WI38 (cell line): ENCODE data around the gene CDH2.

ENCODE experiments used
- H3K4me3 ChIP-seq: 2 replicates; pipeline ENCODE4 v1.5.1; 2011; ENCODE audit warnings: low read depth, mild to moderate bottlenecking, control low read depth, low read length
- CTCF ChIP-seq: IDR thresholded peaks from 2 replicates; pipeline ENCODE4 v1.5.1; 2012; ENCODE audit warnings: low read depth, mild to moderate bottlenecking, control low read depth, low read length

Gene CDH2

GRCh38 chr18:28039691-28040090 is 137.2 kb downstream of the CDH2 start:
- TF ChIP-seq CTCF = no peak
- H3K4me3 ChIP-seq = no peak overlapping the region

GRCh38 chr18:28039078-28039477 is 137.9 kb downstream of the CDH2 start:
- H3K4me3 ChIP-seq = no peak overlapping the region
- no peak for TF ChIP-seq CTCF

GRCh38 chr18:28036488-28036887 is 140.4 kb downstream of the CDH2 start:
- TF ChIP-seq CTCF = no peak
- no peak overlapping the region for H3K4me3 ChIP-seq

GRCh38 chr18:28034567-28034966 is 142.4 kb downstream of the CDH2 start:
- H3K4me3 ChIP-seq = no peak overlapping the region
- no peak for TF ChIP-seq CTCF

GRCh38 chr18:28032177-28032576 is 144.8 kb downstream of the CDH2 start:
- no peak for TF ChIP-seq CTCF
- no peak overlapping the region for H3K4me3 ChIP-seq

- H3K4me3 ChIP-seq = no peak overlapping the region
- no peak for TF ChIP-seq CTCF
Measured at GRCh38 chr18:28030458-28030857, 146.5 kb downstream of the CDH2 start.

- H3K4me3 ChIP-seq = no peak overlapping the region
- TF ChIP-seq CTCF = no peak
Measured at GRCh38 chr18:28027755-28028154, 149.2 kb downstream of the CDH2 start.
